GM04503 (cell line): Measurements from ENCODE around the gene C1QTNF5.

Experiments used
- DNase-seq: peaks from one replicate; pipeline ENCODE4 v3.0.0-alpha.2; 2012; ENCODE audit warnings: low read depth

Gene C1QTNF5

GRCh38 chr11:119290894-119291497 is 49.7 kb downstream of the C1QTNF5 start:
- no peak for DNase-seq
